Measurements from ENCODE around the gene PLD3. TPM values are rescaled to one million over a fixed set of nuclear protein-coding genes. Genes with fewer than 3 reads are reported as not detected.

Gene PLD3, protein sequence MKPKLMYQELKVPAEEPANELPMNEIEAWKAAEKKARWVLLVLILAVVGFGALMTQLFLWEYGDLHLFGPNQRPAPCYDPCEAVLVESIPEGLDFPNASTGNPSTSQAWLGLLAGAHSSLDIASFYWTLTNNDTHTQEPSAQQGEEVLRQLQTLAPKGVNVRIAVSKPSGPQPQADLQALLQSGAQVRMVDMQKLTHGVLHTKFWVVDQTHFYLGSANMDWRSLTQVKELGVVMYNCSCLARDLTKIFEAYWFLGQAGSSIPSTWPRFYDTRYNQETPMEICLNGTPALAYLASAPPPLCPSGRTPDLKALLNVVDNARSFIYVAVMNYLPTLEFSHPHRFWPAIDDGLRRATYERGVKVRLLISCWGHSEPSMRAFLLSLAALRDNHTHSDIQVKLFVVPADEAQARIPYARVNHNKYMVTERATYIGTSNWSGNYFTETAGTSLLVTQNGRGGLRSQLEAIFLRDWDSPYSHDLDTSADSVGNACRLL
- total RNA-seq = 148 and 284 TPM in 2 replicates

DNA sequence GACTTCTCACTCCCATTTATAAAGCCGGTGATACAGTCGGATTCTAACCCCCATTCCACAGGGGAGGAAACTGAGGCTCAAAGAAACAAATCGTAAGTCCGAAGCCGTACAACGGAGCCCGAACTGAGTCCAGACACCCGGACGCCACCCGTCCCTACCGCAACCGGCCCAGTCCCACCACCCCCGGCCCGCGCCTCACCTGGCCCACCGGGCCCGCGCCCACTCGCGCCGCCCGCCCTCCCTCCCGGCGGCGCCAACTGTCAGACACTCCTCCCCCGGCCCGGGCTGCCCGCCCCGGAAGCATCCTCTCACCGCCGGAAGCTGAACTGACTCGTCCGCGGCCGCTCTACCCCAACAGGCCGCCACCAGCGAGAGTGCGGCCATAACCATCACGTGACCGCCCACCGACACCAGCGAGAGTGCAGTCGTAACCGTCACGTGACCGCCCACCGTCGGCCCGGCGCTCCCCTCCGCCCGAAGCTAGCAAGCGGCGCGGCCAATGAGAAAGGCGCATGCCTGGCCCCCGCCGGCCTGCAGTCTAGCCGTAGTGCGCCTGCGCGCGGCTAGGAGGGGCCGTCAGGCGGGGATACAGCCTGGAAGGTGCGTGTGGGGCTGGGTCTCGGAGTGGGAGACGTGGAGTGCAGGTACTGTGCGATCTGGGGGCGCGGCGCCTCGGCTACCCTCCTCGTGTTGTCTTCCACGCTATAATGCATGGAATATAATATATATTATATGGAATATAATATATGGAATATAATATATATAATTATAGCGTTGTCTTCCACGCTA lies at the start of gene PLD3, which contains the start of gene C19orf47:
Gene PLD3, plus strand, starts transcription at position 571 of the 789 bp plus-strand sequence. CDS start 17,789 bp downstream, outside the sequence.
Gene C19orf47, minus strand, starts transcription at position 273 of the 789 bp plus-strand sequence. CDS start 6,540 bp downstream, outside the sequence.
- H3K4me3 ChIP-seq (ENCODE audit: low read depth, low read length) = peak within 1 kb of the TSS; percentile 91
- peak; percentile 59 for DNase-seq (ENCODE audit: low read depth)

DNA sequence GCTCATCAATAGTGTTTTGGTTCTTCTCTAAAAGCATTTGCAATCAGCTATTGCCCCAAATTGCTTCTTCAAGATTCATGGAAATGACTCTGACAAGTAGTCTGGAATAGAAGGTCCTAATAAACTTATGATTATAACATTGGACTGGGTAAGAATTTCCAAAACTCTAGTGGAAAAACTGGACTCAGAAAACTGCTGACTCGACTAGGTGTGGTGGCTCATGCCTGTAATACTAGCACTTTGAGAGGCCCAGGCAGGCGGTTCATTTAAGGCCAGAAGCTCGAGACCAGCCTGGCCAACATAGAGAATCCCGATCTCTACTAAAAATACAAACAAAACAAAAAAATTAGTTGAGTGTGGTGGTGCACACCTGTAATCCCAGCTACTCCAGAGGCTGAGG lies 47.8 kb upstream of the PLD3 start:
- TF ChIP-seq, protein P1, sequence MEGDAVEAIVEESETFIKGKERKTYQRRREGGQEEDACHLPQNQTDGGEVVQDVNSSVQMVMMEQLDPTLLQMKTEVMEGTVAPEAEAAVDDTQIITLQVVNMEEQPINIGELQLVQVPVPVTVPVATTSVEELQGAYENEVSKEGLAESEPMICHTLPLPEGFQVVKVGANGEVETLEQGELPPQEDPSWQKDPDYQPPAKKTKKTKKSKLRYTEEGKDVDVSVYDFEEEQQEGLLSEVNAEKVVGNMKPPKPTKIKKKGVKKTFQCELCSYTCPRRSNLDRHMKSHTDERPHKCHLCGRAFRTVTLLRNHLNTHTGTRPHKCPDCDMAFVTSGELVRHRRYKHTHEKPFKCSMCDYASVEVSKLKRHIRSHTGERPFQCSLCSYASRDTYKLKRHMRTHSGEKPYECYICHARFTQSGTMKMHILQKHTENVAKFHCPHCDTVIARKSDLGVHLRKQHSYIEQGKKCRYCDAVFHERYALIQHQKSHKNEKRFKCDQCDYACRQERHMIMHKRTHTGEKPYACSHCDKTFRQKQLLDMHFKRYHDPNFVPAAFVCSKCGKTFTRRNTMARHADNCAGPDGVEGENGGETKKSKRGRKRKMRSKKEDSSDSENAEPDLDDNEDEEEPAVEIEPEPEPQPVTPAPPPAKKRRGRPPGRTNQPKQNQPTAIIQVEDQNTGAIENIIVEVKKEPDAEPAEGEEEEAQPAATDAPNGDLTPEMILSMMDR (conservative IDR thresholded peaks at IDR 0.05; ENCODE audit: low read depth, low read length) = no peak
- DNase-seq (ENCODE audit: low read depth) = no peak
- H3K4me3 ChIP-seq (ENCODE audit: low read depth, low read length) = no peak overlapping the region

More for the DNA sequence above, at the start of gene PLD3, which contains the start of gene C19orf47:
- TF ChIP-seq, protein P1 (conservative IDR thresholded peaks at IDR 0.05; ENCODE audit: low read depth, low read length) = no peak

DNA sequence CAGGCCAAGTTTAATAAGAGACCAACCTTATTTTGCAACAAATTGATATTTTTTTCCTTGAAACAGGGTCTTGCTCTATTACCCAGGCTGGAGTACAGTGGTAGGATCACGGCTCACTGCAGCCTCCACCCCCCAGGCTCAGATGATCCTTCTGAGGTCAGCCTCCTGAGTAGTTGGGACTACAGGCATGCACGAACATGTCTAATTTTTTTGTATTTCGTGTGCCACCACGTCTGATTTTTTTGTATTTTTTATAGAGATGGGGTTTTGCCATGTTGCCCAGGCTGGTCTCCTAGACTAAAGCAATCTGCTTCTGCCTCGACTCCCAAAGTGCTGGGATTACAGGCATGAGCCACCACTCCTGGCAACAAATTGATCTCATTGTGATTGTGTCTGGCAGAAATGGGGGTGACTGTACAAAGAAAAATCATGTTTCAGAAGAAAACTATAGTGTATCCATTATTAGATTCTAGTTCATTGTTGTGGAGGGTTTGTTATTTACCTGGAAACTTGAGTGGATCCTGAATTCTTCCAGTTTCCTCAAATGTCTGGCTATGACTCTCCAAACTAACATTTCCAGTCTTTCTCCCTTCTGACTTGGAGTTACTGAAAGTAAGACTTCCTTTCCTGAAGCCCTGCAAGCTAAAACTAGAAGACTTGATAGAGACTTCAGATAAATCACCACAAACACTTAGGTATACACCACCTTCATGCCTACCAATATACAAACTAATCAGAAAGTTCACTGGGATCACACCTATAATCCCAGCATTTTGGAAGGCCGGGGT lies 46.1 kb upstream of the PLD3 start:
- no peak for DNase-seq (ENCODE audit: low read depth)
- H3K4me3 ChIP-seq (ENCODE audit: low read depth, low read length) = no peak overlapping the region
- TF ChIP-seq, protein P1 (conservative IDR thresholded peaks at IDR 0.05; ENCODE audit: low read depth, low read length) = no peak

DNA sequence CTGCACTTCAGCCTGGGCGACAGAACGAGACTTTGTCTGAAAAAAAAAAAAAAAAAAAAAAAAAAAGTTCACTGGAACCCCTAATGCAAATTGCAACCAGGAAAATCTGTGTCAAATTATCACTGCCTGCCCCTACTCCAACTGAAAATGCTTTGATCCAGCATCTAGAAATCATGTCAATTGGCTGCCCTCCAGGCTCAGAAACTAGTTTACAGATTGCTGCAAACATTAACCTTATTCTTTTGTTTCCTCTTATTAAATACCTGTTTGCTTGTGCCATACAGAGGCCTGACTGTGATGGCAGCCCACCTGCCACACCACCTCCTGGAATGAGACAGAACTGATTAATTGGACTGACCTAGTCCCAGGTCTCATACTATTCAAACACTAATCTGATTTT lies 44.7 kb upstream of the PLD3 start:
- TF ChIP-seq, protein P1 (conservative IDR thresholded peaks at IDR 0.05; ENCODE audit: low read depth, low read length) = no peak
- DNase-seq (ENCODE audit: low read depth) = no peak
- no peak overlapping the region for H3K4me3 ChIP-seq (ENCODE audit: low read depth, low read length)

- TF ChIP-seq, protein P1 (conservative IDR thresholded peaks at IDR 0.05; ENCODE audit: low read depth, low read length) = no peak
Measured at GRCh38 chr19:40304306-40304705, 44.2 kb upstream of the PLD3 start.

DNA sequence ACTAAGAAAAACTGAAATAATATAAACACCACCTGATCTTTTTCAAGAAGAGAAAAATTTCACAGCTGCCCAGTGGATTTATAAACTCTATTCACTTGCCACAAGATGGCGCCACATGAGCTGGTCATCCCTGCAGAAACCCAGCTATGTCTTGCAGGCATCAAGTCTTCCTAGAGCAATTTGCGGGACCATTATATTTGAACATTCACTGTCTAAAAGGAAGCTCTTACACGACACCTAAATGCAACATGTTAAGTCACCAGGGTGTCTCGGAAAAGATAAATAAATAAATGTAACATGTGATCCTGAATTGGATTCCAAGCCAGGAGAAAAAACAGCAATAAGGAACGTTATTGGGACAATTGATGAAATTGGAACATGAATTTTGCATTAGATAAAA lies 43.1 kb upstream of the PLD3 start:
- TF ChIP-seq, protein P1 (conservative IDR thresholded peaks at IDR 0.05; ENCODE audit: low read depth, low read length) = peak; percentile 89
- no peak for DNase-seq (ENCODE audit: low read depth)
- H3K4me3 ChIP-seq (ENCODE audit: low read depth, low read length) = no peak overlapping the region

More at GRCh38 chr19:40304306-40304705, 44.2 kb upstream of the PLD3 start:
- H3K4me3 ChIP-seq (ENCODE audit: low read depth, low read length) = no peak overlapping the region
- DNase-seq (ENCODE audit: low read depth) = no peak
